HCT116 (cell line): Measurements from ENCODE around the gene CNTNAP5. TPM values are rescaled to one million over a fixed set of nuclear protein-coding genes. Genes with fewer than 3 reads are reported as not detected.
"Not testable (repeated sequence)": the region's sequence is repeated elsewhere in the genome, so short reads cannot be mapped to it uniquely, and the experiment has no call there.

Experiments used
- ATAC-seq: fragments of 200-7000 bp; cut with Tn5 transposase; 2 replicates; pipeline ENCODE4 v1.9.1; 2020; ENCODE audit warnings: mild to moderate bottlenecking, moderate library complexity
- BruUV-seq: library from RNA; stranded (reverse); fragments of 400-500 nt; replicated peaks from 2 replicates; lab custom pipeline; 2021; lab: Mats Ljungman, UMichigan
- CTCF ChIA-PET: fragments of 300-600 bp; sonication (Branson Sonifier 250); formaldehyde crosslinking; loops from one replicate; lab custom pipeline; 2021; ENCODE audit warnings: antibody characterized with exemption; lab: Charles Lee
- POLR2A ChIA-PET: fragments of 300-600, 350-600 bp; sonication (Branson Sonifier 250); formaldehyde crosslinking; loops from one replicate; lab custom pipeline; 2021; ENCODE audit warnings: antibody characterized with exemption; lab: Charles Lee
- RAD21 ChIA-PET, 2 experiments: fragments of 300-600 bp; sonication (Branson Sonifier 250); formaldehyde crosslinking; loops; one replicate each; lab custom pipeline; 2023; ENCODE audit warnings: low total read pairs in 2 of 2; ENCODE audit not compliant: uncharacterized antibody in 2 of 2, unreplicated experiment in 2 of 2, low non-redundant PET in 1 of 2; lab: Charles Lee
- DNase-seq: peaks from one replicate; pipeline ENCODE4 v3.0.0-alpha.2; 2010; ENCODE audit warnings: low read depth, low spot score
- H2AFZ ChIP-seq: fragments of 200-600 bp; shearing (Covaris generic), sonication (generic); 2 replicates; pipeline ENCODE4 v1.6.1; 2017; ENCODE audit warnings: low read depth, mixed run types, mixed read lengths, antibody characterized with exemption, low read length; ENCODE audit not compliant: poor library complexity, severe bottlenecking
- H3K27ac ChIP-seq: 2 replicates; pipeline ENCODE4 v1.5.1; 2012; ENCODE audit warnings: low read depth, low read length
- H3K27me3 ChIP-seq: fragments of 200-600 bp; sonication (generic); 2 replicates; pipeline ENCODE4 v1.6.1; 2016; ENCODE audit warnings: mixed run types, low read length, mixed read lengths; ENCODE audit not compliant: insufficient read depth
- H3K36me3 ChIP-seq, 2 experiments: fragments of 200-500 bp in 1 of 2; fragments of 200-600 bp in 1 of 2; sonication (Bioruptor generic) in 1 of 2; sonication (generic) in 1 of 2; 2 replicates each; pipeline versions ENCODE4 v1.5.1 to v1.6.1; 2014 to 2016; ENCODE audit warnings: low read length in 2 of 2, inconsistent platforms in 1 of 2, mixed read lengths in 1 of 2, mixed run types in 1 of 2; ENCODE audit not compliant: insufficient read depth in 2 of 2, control insufficient read depth in 1 of 2
- H3K4me1 ChIP-seq, 2 experiments: fragments of 200-600 bp in 1 of 2; sonication (generic) in 1 of 2; 2 replicates each; pipeline versions ENCODE4 v1.5.1 to v1.6.1; 2012 to 2017; ENCODE audit warnings: low read length in 2 of 2, inconsistent platforms in 1 of 2, mild to moderate bottlenecking in 1 of 2, mixed read lengths in 1 of 2, mixed run types in 1 of 2, moderate library complexity in 1 of 2; ENCODE audit not compliant: insufficient read depth in 2 of 2, control insufficient read depth in 1 of 2
- H3K4me2 ChIP-seq: fragments of 200-600 bp; sonication (generic); 2 replicates; pipeline ENCODE4 v1.6.1; 2017; ENCODE audit warnings: mixed run types, low read length, mixed read lengths
- H3K4me3 ChIP-seq, 2 experiments: fragments of 200-600 bp in 1 of 2; sonication (generic) in 1 of 2; replicated peaks in 1 of 2; 2 replicates each; pipeline ENCODE4 v1.5.1; 2011 to 2016; ENCODE audit warnings: low read length in 2 of 2, control low read depth in 1 of 2, low read depth in 1 of 2, mild to moderate bottlenecking in 1 of 2, mixed read lengths in 1 of 2, mixed run types in 1 of 2
- H3K79me2 ChIP-seq: fragments of 200-600 bp; sonication (generic); 2 replicates; pipeline ENCODE4 v1.6.1; 2017; ENCODE audit warnings: mild to moderate bottlenecking, mixed run types, low read length, moderate library complexity, mixed read lengths; ENCODE audit not compliant: insufficient read depth
- H3K9ac ChIP-seq: fragments of 200-600 bp; sonication (generic); 2 replicates; pipeline ENCODE4 v1.6.1; 2016; ENCODE audit warnings: low read length, mixed read lengths
- H3K9me2 ChIP-seq: fragments of 200-600 bp; sonication (generic), shearing (Covaris generic); 2 replicates; pipeline ENCODE4 v1.6.1; 2017; ENCODE audit warnings: mixed run types, mild to moderate bottlenecking, moderate library complexity; ENCODE audit not compliant: insufficient read depth
- H3K9me3 ChIP-seq, 2 experiments: fragments of 200-500 bp in 1 of 2; fragments of 200-600 bp in 1 of 2; sonication (Bioruptor generic) in 1 of 2; sonication (generic) in 1 of 2; 2 replicates each; pipeline ENCODE4 v1.6.1; 2014 to 2017; ENCODE audit warnings: low read length in 2 of 2, mixed read lengths in 2 of 2, inconsistent platforms in 1 of 2, low read depth in 1 of 2, mild to moderate bottlenecking in 1 of 2, mixed run types in 1 of 2, moderate library complexity in 1 of 2; ENCODE audit not compliant: control insufficient read depth in 1 of 2, insufficient read depth in 1 of 2
- H4K20me1 ChIP-seq: fragments of 200-600 bp; sonication (generic), shearing (Covaris generic); 2 replicates; pipeline ENCODE4 v1.6.1; 2017; ENCODE audit warnings: mixed run types, mild to moderate bottlenecking, moderate library complexity; ENCODE audit not compliant: insufficient read depth
- CEBPB ChIP-seq: IDR thresholded peaks from 2 replicates; pipeline ENCODE4 v1.6.1; 2012; ENCODE audit warnings: low read depth
- EGR1 ChIP-seq: IDR thresholded peaks from 2 replicates; pipeline ENCODE4 v1.6.1; 2012; ENCODE audit warnings: low read depth
- EZH2 ChIP-seq: fragments of 200-600 bp; sonication (generic); IDR thresholded peaks from 2 replicates; pipeline ENCODE4 v1.6.1; 2017; ENCODE audit warnings: antibody characterized with exemption, mixed run types
- JUND ChIP-seq: IDR thresholded peaks from 2 replicates; pipeline ENCODE4 v1.6.1; 2012
- RAD21 ChIP-seq: IDR thresholded peaks from 2 replicates; pipeline ENCODE4 v1.6.1; 2012; ENCODE audit warnings: low read depth, mild to moderate bottlenecking
- TCF7L2 ChIP-seq: IDR thresholded peaks from 2 replicates; pipeline ENCODE4 v1.7.0; 2011; ENCODE audit warnings: borderline replicate concordance, inconsistent platforms; ENCODE audit not compliant: insufficient read depth, insufficient read length; ENCODE audit errors: extremely low read depth
- ZFX ChIP-seq: fragments of 450-650 bp; IDR thresholded peaks from 2 replicates; pipeline ENCODE4 v1.6.1; 2017
- intact Hi-C: fragments of 100-400 bp; cut with micrococcal nuclease; formaldehyde crosslinking; loops from 2 replicates; pipeline ENCODE4 v1.10.0; 2022
- total RNA-seq: library from RNA; stranded (reverse); gene quantifications from one replicate; pipeline ENCODE4 v1.2.1, GENCODE V29; 2021; ENCODE audit not compliant: unreplicated experiment
- TF ChIP-seq, protein P1 (sequence below): IDR thresholded peaks from 2 replicates; pipeline ENCODE4 v1.6.1; 2012
- TF ChIP-seq, protein P2 (sequence below), 3 experiments: fragments of 200-600 bp in 1 of 3; sonication (generic) in 1 of 3; IDR thresholded peaks in 2 of 3; conservative IDR thresholded peaks in 1 of 3; 2 replicates each; pipeline ENCODE4 v1.5.1; 2012 to 2017; ENCODE audit warnings: low read depth in 2 of 3, low read length in 2 of 3, antibody characterized with exemption in 1 of 3, borderline replicate concordance in 1 of 3, control low read depth in 1 of 3, mild to moderate bottlenecking in 1 of 3, mixed read lengths in 1 of 3, mixed run types in 1 of 3, moderate library complexity in 1 of 3; ENCODE audit not compliant: insufficient read depth in 1 of 3

Gene CNTNAP5
- total RNA-seq, 1 experiment from 2014 or later = not detected

DNA sequence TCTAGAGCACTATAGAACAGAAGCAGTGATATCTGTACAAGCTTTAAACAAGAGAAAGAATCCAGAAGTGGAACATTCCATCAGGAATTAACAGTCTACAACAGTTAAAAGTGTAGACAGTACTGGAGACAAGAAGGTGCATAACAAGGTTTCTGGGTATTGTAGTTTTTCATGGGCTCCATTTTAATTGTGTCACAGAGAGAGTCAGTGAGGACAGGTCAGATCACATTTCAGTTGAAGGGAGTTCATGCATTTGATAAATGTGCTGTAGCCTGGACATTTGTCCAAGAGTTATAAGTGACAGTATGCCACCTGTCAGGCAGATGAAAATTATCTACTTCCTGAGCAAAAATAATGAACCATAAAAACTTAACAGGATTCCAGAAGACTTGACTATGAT lies 328.6 kb downstream of the CNTNAP5 start:
- Histone ChIP-seq H3K27ac (no peak overlapping the region), H3K36me3 (no peaks in the 10 kb centered on the region), H2AFZ (no peak overlapping the region), H3K27me3 (no peaks in the 10 kb centered on the region), H3K4me2 (no peak overlapping the region), H4K20me1 (no peaks in the 10 kb centered on the region), H3K4me1 (no peaks in the 10 kb centered on the region), H3K79me2 (no peaks in the 10 kb centered on the region), H3K9me3 (peaks cover 7 to 31% of the 10 kb centered on the region in 2 experiments; a peak in 2 of 4 replicates), H3K9ac (no peak overlapping the region), H3K9me2 (no peaks in the 10 kb centered on the region), H3K4me3 (no peak overlapping the region)
- RAD21 ChIA-PET = no interaction called here
- TF ChIP-seq, protein P1, sequence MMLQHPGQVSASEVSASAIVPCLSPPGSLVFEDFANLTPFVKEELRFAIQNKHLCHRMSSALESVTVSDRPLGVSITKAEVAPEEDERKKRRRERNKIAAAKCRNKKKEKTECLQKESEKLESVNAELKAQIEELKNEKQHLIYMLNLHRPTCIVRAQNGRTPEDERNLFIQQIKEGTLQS = no peak
- no peak for TF ChIP-seq ZFX
- ATAC-seq = no peak
- intact Hi-C loops = no loop called here
- POLR2A ChIA-PET = no interaction called here
- CTCF ChIA-PET = no interaction called here
- no peak for DNase-seq
- no TSS peak for BruUV-seq

DNA sequence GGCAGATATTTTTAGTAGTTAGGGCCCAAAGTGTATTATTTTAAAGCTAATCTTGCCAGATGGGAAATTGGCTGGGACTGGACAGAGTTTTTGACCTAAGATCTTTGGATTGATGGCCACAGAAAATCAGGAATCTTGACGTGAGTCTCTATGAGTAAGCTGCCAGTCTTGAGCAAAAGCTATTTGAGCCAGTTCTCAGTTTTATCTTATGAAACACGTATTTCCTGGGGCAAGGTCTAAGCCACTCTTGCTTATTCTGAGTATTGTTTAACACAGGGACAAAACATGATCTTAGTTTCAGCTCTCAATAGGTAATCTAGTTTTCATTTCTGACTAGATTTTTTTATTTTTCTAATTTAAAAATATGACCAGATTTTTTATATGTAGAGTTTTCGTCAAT lies 329.4 kb downstream of the CNTNAP5 start:
- no peak overlapping the region for H2AFZ ChIP-seq
- RAD21 ChIA-PET = no interaction called here
- no peak for DNase-seq
- TF ChIP-seq EGR1 (no peak), ZFX (no peak), RAD21 (no peak), CEBPB (no peak), EZH2 (no peak), JUND (no peak), TCF7L2 (no peak)
- TF ChIP-seq, protein P2, sequence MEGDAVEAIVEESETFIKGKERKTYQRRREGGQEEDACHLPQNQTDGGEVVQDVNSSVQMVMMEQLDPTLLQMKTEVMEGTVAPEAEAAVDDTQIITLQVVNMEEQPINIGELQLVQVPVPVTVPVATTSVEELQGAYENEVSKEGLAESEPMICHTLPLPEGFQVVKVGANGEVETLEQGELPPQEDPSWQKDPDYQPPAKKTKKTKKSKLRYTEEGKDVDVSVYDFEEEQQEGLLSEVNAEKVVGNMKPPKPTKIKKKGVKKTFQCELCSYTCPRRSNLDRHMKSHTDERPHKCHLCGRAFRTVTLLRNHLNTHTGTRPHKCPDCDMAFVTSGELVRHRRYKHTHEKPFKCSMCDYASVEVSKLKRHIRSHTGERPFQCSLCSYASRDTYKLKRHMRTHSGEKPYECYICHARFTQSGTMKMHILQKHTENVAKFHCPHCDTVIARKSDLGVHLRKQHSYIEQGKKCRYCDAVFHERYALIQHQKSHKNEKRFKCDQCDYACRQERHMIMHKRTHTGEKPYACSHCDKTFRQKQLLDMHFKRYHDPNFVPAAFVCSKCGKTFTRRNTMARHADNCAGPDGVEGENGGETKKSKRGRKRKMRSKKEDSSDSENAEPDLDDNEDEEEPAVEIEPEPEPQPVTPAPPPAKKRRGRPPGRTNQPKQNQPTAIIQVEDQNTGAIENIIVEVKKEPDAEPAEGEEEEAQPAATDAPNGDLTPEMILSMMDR (IDR thresholded peaks at IDR 0.05 in 2 of 3, conservative IDR thresholded peaks at IDR 0.05 in 1 of 3; ENCODE audit: borderline replicate concordance in 1 of 3, insufficient read depth in 1 of 3, low read depth in 2 of 3, low read length in 2 of 3) = no peak
- TF ChIP-seq, all 23 proteins: peak for 0
- POLR2A ChIA-PET = no interaction called here
- Histone ChIP-seq H3K4me2 (no peak overlapping the region), H3K9me2 (no peaks in the 10 kb centered on the region), H4K20me1 (no peaks in the 10 kb centered on the region), H3K9me3 (peaks cover 7 to 25% of the 10 kb centered on the region in 2 experiments; a peak in 2 of 4 replicates), H3K9ac (no peak overlapping the region), H3K27me3 (no peaks in the 10 kb centered on the region), H3K36me3 (no peaks in the 10 kb centered on the region), H3K27ac (no peak overlapping the region), H3K4me1 (no peaks in the 10 kb centered on the region), H3K4me3 (no peak overlapping the region), H3K79me2 (no peaks in the 10 kb centered on the region)
- intact Hi-C loops = no loop called here
- BruUV-seq = no TSS peak
- no peak for ATAC-seq
- CTCF ChIA-PET = no interaction called here

DNA sequence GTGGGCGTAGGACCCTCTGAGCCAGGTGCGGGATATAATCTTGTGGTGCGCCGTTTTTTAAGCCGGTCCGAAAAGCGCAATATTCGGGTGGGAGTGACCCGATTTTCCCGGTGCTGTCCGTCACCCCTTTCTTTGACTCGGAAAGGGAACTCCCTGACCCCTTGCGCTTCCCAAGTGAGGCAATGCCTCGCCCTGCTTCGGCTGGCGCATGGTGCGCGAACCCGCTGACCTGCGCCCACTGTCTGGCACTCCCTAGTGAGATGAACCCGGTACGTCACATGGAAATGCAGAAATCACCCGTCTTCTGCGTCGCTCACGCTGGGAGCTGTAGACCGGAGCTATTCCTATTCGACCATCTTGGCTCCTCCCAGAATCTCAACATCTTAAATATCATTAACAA lies 336.9 kb downstream of the CNTNAP5 start:
- H3K9me3 ChIP-seq = peaks cover 14 to 21% of the 10 kb centered on the region in 2 experiments; a peak in 2 of 4 replicates
- H3K4me3 ChIP-seq, intact Hi-C loops, H3K9me2 ChIP-seq, RAD21 ChIA-PET, POLR2A ChIA-PET, H3K4me2 ChIP-seq, H3K27ac ChIP-seq, H3K36me3 ChIP-seq, H3K9ac ChIP-seq, BruUV-seq, CTCF ChIA-PET, ATAC-seq, H4K20me1 ChIP-seq, H3K27me3 ChIP-seq, H2AFZ ChIP-seq, H3K4me1 ChIP-seq, H3K79me2 ChIP-seq, DNase-seq: not testable (repeated sequence)
